ENCODE results near the gene TINCR.

Gene TINCR

DNA sequence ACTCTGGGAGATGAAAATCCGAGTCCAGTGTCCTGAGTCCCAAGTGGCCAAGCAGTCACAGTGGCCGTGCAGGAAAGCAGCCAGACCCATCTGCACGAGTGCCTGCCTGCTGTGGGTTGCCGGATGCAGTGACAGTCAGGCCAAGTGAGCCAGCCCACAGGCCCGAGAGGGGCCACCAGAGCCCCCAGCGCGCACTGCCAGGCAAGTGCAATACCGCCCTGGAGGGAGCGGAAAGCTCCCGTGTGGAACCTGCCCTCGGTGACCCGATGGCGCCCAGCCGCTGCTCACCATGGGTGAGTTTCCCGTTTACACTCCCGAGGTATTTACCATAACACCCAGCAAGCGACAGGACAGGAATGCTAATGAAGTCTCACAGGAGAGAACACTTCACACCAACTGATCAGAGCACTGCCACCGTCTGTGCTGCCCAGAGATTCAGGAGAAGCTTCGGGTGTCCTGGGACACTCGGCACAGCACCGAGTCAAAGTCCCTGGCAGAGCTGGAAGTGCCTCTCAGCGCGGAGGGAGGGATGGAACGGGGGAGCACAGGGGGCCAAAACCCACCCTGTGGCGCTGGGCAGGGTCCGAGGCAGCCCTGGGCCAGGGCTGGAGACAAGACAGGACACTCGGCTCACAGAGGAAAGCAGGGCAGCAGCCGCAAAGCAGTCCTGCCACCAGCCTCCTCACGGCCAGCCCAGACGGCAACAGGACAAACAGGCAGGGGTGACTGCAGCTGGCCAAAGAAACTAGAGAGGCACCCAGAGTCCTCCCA, 21.3 kb upstream of the TINCR start:
- DNase-seq, result no peak

DNA sequence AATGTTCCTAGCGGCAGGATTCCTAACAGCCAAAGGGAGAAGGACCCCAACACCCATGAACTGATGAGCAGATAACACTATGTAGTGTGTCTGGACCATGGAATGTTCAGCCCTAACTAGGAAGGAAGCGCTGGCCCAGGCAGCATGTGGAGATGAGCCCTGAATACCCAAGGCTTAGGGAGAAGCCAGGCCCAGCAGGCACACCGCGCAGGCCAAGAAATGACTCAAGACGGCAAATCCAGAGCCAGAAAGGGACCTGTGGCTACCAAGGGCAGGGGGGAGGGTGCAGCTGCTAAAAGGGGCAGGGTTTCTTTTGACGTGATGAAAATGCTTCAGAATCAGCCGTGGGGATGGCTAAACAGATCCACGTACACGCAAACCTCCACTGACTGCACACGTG, 20.7 kb upstream of the TINCR start:
- no peak for DNase-seq

DNA sequence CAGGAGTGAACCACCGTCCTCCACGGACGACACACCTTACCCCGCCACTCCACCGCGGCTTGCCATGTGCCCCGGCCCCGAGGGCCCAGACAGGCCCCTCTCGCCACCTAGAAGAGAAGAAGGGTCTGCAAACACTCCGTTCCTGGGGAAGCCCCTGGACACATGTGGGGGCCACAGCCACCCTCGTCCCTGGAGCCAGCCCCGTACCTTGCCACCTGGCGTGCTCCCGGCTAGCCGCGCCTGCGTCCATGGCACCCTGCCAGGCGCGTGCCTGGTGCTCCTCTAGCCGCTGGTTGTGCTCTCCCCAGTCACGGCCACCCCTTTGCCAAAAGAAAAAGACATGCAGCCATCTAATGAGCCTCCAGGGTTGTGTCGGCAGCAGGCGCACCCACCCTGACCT, 19.9 kb upstream of the TINCR start:
- DNase-seq, result no peak

DNA sequence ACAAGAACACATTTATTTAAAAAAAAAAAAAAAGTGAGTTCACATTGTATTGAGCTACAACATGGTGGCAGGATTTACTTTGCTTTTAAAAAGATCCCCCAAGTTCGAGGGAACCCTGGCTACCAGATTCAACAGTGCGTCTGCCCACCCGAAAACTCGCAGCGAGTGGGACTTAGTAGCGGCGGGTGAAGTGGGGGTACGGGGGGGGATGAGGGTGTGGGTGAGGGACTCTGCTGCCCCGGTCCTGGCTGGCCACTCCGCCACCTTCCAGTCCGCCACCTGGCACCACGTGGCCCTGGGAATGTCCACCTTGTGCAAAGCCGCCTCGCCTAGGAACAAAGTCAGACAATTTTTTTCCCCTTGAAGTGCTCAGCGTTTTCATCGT, 19.3 kb upstream of the TINCR start:
- no peak for DNase-seq

DNA sequence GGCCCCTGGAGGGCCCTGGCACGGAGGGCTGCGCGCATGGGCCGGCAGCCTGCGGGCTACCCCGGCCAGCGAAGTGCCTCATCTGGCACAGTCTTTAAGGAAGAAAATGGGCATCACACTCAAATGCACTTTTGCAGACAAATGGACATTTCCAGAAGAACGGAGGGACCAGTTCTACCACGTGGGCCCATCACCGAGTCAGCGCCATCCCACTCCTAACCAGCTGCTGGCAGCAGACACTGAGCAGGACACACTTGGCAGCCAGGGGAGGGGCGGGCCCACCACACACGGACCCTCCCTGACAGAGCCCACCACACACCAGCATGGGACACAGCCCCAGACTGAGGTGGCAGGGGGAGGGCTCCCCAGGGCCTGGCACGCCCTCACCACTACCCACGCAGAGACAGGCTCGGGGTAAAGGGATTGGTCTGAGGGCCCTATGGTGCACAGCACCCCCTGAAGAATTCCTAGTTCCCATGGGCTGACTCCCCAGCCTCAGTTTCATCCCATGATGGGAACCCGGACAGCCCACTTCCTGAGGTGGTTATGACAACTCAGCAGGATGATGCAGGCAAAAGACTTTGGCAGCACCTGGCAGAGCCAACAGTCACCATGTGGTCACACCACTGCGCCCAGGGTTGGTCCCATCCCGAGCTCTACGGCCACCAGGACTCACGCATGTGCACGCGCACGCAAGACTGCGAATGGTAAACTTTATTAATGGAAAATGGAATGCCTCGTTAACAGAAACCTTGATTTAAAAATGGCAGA, 18.7 kb upstream of the TINCR start:
- no peak for DNase-seq

DNA sequence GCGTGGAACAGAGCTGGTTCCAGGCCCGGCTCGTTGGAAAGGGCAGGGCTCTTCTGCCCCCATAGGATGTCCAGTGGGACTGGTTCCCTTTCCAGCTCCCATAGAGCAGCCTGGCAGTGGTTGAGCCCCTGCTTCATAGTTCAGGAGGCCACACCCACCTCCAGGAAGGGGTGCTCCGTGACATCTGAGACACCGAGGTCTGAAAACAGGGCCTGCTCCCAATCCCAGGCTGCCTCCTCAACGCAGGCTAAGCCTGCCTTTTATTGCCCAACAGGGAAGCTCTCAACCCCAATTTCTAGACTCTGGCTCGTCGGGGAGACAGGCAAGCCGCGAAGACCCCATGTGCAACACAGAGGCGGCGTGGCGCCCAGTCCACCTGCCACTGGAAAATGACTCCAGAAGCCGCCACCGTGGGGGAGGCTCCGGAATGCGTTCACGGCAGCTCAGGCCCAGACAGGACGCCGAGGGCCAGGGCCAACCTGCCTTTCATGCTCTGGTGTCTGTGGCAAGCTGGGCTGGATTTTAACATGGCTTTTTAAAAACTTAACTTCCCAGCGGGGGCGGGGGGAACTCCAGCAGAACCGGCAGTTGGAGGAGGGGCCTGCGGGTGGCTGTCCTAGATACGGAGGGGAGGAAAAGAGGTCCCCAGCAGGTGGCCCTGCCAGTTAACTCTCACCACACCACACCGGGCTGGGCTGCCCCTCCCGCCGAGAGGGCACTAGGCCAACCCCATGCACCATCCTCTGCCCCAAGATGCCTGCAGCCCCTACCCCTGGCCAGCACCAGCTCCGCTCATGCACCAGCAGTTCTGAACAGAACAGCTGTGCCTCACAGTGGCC, 17.9 kb upstream of the TINCR start:
- DNase-seq, result peak; percentile 89

DNA sequence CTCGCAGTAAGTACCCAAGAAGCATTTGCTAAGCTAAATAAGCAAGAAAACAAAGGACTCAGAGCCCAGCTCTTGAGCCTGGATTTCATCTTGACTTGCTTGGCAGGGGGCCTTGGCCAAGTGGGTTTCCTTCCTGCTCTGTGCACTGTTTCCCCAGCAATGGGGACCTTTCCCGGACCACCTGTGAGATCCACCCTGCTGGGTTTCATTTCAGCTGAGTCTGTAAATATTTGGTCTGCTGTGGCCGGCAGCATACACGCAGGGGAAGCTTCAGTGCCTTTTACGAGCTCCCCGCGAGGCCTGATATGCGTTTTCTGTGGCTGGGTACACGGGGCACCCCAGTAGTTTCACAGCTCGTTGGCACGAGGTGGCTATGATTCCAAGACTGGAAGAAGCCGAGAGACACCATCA, 12.4 kb upstream of the TINCR start:
- peak; percentile 32 for DNase-seq

DNA sequence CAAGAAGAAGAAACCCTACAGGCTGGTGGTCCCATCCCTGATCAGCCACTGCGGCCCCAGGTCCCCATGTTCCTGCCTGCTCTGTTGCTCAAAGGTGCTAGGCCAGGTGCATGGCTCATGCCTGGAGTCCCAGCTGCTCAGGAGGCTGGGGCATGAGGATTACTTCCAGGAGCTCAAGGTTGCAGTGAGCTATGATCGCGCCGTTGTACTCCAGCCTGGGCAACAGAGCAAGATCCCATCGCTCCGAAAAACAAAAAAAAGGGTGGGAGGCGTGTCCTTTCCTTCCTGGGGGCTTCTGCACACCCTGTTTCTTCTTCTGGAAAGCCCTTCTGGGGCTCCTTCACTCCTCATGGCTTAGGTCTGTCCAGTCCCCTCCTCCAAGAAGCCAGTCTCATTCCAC, 11.9 kb upstream of the TINCR start:
- DNase-seq, result no peak

DNA sequence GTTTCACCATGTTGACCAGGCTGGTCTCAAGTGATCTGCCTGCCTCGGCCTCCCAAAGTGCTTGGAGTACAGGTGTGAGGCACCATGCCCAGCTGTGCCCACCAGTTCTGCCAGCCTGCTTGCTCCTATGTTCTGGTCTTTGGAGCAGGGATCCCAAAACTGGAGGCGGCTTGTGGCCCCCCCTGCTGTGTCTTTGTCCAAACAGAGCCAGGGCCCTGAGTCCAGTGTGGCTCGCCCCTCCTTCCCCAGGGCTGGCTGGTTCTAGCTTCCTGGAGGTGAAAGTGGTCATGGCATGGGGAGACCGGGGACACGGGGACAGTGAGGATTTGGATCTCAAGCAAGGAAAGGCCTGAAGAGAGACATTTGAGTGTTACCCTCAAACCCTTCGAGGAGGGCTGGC, 11.5 kb upstream of the TINCR start:
- no peak for DNase-seq

DNA sequence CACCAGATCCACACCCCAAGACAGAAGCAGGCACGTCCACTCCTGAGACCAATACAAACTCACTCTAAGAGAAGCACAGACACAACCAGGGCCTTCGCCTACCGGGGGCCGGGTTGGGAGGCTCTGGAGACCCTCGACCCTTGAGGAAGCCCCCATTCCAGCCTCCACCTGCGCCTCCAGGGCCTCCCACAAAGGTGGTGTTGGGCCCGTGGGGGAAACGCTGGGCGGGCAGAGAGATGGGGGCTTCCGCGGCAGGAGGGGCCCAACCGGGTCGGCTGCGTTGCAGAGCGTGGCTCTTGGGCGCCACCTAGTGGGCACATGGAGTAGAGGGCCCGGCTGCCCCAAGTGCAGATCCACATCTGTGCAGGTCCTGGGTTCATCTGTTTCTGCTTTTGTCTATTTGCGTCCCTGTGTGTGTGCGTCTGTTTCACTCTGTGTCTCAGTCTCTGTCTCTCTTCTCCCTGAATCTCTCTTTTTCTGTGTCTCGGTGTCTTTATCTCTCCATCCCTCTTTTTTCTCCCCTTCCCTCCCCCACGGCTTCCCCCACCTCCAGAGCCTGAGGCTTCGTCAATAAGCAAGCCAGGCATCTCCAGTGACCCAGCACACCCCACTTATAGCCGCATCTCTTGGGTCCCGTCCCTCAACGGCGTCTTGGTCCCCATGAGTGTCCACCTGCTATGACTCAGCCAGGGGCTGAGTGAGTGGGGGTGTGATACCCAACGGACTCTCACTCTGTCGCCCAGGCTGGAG, 10.5 kb upstream of the TINCR start:
- DNase-seq, result peak; percentile 92

DNA sequence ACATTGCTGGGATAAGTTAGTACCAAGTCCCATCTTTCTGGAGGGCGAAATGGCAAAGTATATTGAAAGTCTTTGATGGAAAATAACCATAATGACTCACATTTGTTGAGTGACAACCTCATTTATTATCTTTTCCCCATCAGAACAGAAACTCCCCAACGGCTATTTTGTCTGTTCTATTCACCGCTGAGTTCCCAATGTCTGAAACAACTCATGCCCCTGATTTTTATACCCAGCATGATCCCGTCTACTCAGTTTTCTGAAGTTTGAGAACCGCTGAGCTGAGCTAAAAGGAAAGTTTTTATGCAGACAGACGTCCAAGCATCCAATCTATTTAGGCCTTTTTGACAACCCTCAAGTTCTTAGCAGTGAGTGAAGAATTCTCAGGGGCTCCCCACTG, 7.8 kb upstream of the TINCR start:
- no peak for DNase-seq

DNA sequence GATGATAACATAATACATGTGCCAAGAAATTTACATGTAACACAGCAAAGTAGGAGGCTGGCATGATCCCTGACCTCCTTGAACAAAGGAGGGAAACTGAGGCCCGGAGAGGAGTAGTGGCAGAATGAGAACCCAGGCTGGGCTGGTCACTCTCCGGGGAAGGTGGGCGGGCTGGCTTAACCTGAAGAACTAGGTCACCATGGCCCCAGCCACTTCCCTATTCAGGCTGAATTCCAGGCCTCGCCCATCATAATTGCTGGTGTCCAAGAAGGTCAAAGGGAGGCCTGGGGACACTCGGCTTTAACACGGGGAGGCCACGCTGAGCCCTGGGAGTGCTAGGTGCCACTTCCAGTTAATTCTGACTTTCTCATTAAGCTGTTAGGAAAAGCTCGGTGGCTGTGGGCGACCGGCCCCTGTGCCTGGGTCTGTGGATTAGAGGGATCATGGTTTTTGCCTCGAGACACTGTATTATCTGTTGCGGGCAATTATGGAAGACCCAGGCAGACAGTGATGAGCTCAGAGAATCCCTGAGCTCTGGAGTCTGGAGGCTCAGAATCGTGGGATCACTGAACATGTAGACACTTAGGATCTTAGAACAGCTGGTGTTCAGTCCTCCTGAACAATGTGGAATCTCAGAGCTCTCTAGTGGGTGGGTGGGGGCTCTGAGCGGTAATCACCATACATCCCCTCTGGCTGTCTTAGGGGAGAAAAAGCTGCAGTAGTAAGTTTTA, 5.0 kb upstream of the TINCR start:
- peak; percentile 73 for DNase-seq

DNA sequence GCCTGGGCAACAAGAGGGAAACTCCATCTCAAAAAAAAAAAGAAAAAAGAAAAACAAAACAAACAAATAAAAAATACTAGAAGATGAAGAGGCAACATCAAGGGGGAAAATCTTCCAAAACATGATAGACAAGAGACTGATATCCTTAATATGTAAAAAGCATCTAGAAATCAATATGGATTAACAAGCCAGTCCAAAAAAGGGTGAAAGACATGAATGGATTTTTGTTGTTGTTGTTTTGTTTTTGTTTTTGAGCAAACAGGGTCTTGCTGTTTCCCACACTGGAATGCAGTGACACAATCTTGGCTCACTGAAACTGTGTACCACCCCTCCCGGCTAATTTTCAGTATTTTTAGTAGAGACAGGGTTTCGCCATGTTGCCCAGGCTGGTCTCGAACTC, 4.0 kb upstream of the TINCR start:
- DNase-seq, result no peak

DNA sequence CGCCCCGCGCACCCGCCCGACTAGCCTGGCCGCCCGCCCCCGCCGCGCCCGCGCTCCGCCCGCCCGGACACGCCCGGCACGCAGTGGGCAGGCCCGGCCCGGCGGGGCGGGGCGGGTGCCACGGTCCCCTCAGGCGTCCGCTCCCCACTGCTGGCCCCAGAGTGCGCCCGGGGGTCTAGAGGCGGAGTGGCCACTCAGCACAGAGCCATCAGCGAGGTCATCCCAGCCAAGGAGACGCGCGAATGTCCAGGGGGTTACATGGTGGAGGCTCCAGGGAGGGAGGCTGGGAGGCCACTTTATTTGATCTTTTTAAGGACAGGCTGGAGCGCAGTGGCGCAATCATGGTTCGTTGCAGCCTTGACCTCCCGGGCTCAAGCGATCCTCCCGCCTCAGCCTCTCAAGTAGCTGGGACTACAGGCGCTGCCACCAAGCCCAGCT, 236 bp upstream of the TINCR start:
- DNase-seq, result no peak

DNA sequence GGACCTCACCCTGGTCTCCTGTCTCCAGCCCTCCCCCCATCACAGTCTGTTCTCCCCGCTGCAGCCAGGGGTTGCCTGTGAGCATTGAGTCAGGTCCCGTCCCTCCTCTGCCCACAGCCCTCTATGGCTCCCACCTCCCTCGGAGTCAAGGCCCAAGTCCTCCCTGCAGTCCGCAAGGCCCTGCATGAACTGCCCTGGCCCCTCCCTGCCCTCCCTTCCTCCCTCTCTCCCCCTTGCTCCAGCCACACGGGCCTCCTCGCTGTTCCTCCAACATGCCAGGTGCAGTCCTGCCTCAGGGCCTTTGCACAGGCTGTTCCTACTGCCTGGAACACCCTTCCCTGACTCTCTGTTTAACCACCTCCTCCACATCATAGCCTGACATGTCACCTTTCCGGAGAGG, 2.8 kb downstream of the TINCR start:
- no peak for DNase-seq

DNA sequence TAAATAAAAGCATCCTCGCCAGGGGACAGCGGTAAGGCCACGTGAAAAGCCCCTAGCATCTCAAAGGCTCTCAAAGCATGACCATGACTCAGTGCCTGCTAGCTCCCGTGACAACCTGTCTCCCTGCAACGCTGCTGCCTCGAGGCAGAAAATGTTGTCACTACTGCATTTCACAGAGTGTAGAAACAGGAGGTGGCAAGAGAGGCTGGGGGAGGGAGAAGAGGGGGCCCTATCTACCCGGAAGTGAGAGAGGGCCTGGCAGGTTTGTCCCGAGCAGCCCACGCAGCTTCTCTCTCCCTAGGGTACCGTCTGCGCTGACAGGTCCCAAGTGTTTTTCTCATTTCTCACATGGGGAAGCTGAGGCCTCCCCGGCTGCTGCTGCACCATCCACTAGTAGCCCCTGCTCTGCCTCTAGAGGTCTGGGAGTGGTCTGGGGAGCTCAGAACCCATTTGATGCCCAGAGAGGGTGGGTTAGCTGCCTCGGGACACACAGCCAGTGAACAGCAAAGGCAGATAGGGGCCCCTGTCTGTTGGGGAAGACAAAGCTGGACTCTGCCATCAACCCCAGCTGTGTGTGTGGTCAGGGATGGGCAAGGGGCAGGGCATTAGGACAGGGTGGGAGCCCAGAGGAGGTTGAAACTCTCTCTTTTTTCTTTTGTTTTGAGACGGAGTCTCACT, 3.7 kb downstream of the TINCR start:
- no peak for DNase-seq

DNA sequence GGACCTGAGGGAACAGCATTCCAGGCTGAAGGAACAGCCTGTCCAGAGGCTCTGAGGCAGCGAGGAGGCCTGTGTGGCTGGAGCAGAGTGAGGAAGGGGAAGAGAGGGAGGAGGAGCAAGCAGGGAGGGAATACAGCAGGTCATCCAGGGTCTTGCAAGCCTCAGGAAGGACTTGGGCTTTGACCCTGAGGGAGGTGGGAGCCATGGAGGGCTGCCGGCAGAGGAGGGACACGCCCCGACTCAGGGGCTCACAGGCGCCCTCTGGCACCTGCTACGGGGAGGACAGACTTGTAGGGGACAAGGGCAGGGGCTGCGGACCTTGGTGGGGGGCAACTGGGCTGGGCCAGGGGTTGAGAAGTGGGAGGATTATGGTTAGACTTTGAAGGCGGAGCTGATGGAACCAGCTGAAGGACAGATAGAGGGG, 4.7 kb downstream of the TINCR start:
- DNase-seq, result no peak

DNA sequence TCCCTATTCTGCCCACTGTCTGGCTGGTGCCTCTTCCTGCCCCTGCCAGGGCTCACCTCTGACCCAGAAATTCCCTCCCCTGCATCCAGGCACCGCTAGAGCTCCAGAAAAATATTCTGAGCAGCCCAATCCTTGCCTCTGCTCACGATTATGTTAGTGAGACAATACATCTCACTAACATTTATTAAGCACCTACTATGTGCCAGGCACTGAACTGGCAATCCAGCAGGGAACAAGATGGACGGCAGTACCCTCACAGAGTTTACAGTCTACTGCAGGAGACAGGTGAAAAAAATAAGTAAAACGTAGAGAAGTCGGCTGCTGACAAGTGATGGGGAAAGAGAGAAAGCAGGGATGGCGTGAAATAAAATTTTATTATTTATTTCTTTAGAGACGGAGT, 5.5 kb downstream of the TINCR start:
- DNase-seq, result no peak

DNA sequence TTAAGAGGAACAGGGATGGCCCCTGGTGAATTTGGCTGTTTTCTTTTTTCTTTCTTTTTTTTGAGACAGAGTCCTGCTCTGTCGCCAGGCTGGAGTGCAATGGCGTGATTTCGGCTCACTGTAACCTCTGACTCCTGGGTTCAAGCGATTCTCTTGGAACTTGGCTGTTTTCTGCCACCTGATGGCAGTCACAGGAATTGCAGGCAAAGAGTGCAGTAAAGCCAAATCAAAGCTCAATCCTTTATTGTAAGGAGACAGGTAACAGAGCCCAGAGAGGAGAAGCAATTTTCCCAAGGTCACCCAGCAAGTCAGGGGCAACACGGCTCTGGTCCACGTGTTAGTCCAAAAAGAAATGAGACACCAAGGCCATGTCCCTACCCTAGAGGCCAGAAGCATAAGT, 6.2 kb downstream of the TINCR start:
- DNase-seq, result no peak

DNA sequence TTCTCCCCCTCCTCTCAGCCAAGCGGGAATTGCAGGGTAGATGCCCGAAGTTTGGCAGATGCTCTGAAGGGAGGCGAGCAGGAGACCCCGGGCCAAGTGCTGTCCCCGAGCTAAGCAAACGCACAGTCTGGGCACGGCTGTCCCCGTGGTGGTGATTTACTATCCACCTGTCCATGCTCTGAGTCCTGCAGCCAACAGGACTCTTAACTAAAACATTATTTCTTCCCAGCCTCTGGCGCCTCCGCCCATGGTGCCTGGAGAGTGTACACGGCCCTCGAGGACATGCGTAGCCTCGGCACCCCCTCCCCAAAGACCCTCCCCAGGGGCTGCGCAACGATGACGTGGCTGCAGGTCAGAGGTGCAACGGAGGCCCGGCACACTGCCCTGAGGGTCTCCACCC, 7.6 kb downstream of the TINCR start:
- no peak for DNase-seq

DNA sequence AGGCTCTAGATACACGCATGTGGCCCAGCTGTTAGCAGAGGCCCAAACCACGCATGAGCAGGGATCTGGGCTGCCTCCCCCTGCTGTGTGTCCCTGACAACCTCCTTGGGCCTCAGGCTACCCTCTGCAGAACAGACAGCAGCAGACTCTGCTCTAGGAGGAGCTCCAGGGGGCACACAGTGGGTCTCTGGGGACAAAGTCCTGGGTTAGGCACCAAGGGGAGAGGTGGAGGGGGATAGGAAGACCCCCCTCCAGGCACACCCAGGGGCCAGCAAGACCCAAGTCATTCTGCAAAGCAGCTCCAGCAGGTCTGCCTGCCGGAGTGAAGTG, 8.0 kb downstream of the TINCR start:
- DNase-seq, result peak; percentile 65

Measured in eye (tissue), 1 donor.